ENCODE data around the gene LCE2B.

GRCh38 chr1:152656459-152656858, 29.5 kb upstream of the LCE2B start:
- no peak for TF ChIP-seq POLR2A (IDR thresholded peaks at IDR 0.05)
- TF ChIP-seq CTCF (IDR thresholded peaks at IDR 0.05) = no peak

Measured in adrenal gland (tissue), 5 donors.